MCF 10A (cell line): ENCODE measurements around the gene TMEM229A. TPM values are rescaled to one million over a fixed set of nuclear protein-coding genes. Genes with fewer than 3 reads are reported as not detected.

Source experiments
- BruUV-seq: library from RNA; stranded (reverse); fragments of 400-500 nt; replicated peaks from 2 replicates; lab custom pipeline; 2021; lab: Mats Ljungman, UMichigan
- CTCF ChIA-PET: fragments of 300-600 bp; sonication (Branson Sonifier 250); formaldehyde crosslinking; extraction: SDS; loops from one replicate; lab custom pipeline; 2021; ENCODE audit warnings: antibody characterized with exemption, inconsistent platforms; lab: Yijun Ruan, JAX
- POLR2A ChIA-PET: fragments of 300-600, 350-650 bp; sonication (Branson Sonifier 250); formaldehyde crosslinking; extraction: SDS; loops from one replicate; lab custom pipeline; 2020; ENCODE audit warnings: antibody characterized with exemption, inconsistent platforms; lab: Yijun Ruan, JAX
- DNase-seq: peaks from one replicate; pipeline ENCODE4 v3.0.0-alpha.2; 2018; ENCODE audit not compliant: unreplicated experiment
- H3K27ac Mint-ChIP-seq: one replicate; pipeline ENCODE4 v1.8.0; 2022; ENCODE audit warnings: mild to moderate bottlenecking, low read depth, mixed read lengths; ENCODE audit not compliant: unreplicated experiment
- H3K27me3 Mint-ChIP-seq: one replicate; pipeline ENCODE4 v1.8.0; 2022; ENCODE audit warnings: mixed read lengths; ENCODE audit not compliant: insufficient read depth, unreplicated experiment
- H3K36me3 Mint-ChIP-seq: one replicate; pipeline ENCODE4 v1.8.0; 2022; ENCODE audit warnings: mild to moderate bottlenecking, moderate library complexity, mixed read lengths; ENCODE audit not compliant: insufficient read depth, unreplicated experiment
- H3K4me1 Mint-ChIP-seq: one replicate; pipeline ENCODE4 v1.8.0; 2022; ENCODE audit warnings: mixed read lengths; ENCODE audit not compliant: insufficient read depth, unreplicated experiment
- H3K4me3 Mint-ChIP-seq: one replicate; pipeline ENCODE4 v1.8.0; 2022; ENCODE audit warnings: mild to moderate bottlenecking, moderate library complexity, mixed read lengths; ENCODE audit not compliant: unreplicated experiment
- H3K9me3 Mint-ChIP-seq: one replicate; pipeline ENCODE4 v1.8.0; 2022; ENCODE audit warnings: mixed read lengths; ENCODE audit not compliant: unreplicated experiment
- CTCF ChIP-seq: fragments of 200-600 bp; IDR thresholded peaks from one replicate; pipeline ENCODE4 v1.8.0; 2022; ENCODE audit warnings: antibody characterized with exemption, mild to moderate bottlenecking; ENCODE audit not compliant: unreplicated experiment
- intact Hi-C: fragments of 100-400 bp; cut with micrococcal nuclease; formaldehyde crosslinking; loops from 2 replicates; pipeline ENCODE4 v1.14.1; 2022
- total RNA-seq: library from RNA; stranded (reverse); gene quantifications from 2 replicates; pipeline ENCODE4 v1.2.3, GENCODE V29; 2022

The TMEM229A gene
- total RNA-seq, 1 experiment from 2014 or later: not detected

- no peak for DNase-seq
- ChIA-PET CTCF (interaction anchor here (0.7 kb wide), 3 partner anchors 20 to 1498 kb away, joined by 3 read pairs; no protein-coding TSS in a partner anchor), POLR2A (no interaction called here)
- intact Hi-C loops: no loop called here
- Mint-ChIP-seq H3K4me1 (peaks cover 5% of the 10 kb centered on the region), H3K36me3 (no peaks in the 10 kb centered on the region), H3K27ac (no peak overlapping the region), H3K4me3 (no peak overlapping the region), H3K9me3 (no peaks in the 10 kb centered on the region), H3K27me3 (no peaks in the 10 kb centered on the region)
- TF ChIP-seq CTCF: no peak
- BruUV-seq: no TSS peak
Observed at GRCh38 chr7:124062171-124062570, 29.3 kb upstream of the TMEM229A start.

- no peaks in the 10 kb centered on the region for H3K36me3 Mint-ChIP-seq
- CTCF ChIA-PET: interaction anchor here (0.6 to 0.8 kb wide), 3 partner anchors 25 to 796 kb away, joined by 3 read pairs; no protein-coding TSS in a partner anchor
Observed at GRCh38 chr7:124060528-124060927, 27.7 kb upstream of the TMEM229A start.

GRCh38 chr7:124059375-124059774 lies 26.5 kb upstream of the TMEM229A start:
- Mint-ChIP-seq H3K36me3 (no peaks in the 10 kb centered on the region), H3K4me3 (no peak overlapping the region), H3K4me1 (peaks cover 5% of the 10 kb centered on the region), H3K9me3 (no peaks in the 10 kb centered on the region), H3K27ac (no peak overlapping the region), H3K27me3 (no peaks in the 10 kb centered on the region)
- ChIA-PET POLR2A (interaction anchor here (0.7 to 1.0 kb wide), 2 partner anchors 9 to 25 kb away, joined by 3 to 4 read pairs; no protein-coding TSS in a partner anchor), CTCF (interaction anchor here (0.6 to 0.7 kb wide), 2 partner anchors 64 to 1075 kb away, joined by 3 read pairs; no protein-coding TSS in a partner anchor)
- no TSS peak for BruUV-seq
- intact Hi-C loops: no loop called here
- DNase-seq: no peak
- no peak for TF ChIP-seq CTCF

More at GRCh38 chr7:124060528-124060927, 27.7 kb upstream of the TMEM229A start:
- Mint-ChIP-seq H3K27ac (no peak overlapping the region), H3K27me3 (no peaks in the 10 kb centered on the region), H3K4me3 (no peak overlapping the region), H3K9me3 (no peaks in the 10 kb centered on the region), H3K4me1 (peaks cover 5% of the 10 kb centered on the region)
- no TSS peak for BruUV-seq
- no peak for TF ChIP-seq CTCF
- DNase-seq: no peak
- POLR2A ChIA-PET: no interaction called here
- intact Hi-C loops: no loop called here

GRCh38 chr7:124058515-124058914 lies 25.6 kb upstream of the TMEM229A start:
- CTCF ChIA-PET: interaction anchor here (0.6 to 0.7 kb wide), 3 partner anchors 63 to 1074 kb away, joined by 3 to 7 read pairs (median 3); no protein-coding TSS in a partner anchor
- intact Hi-C loops: no loop called here
- H3K9me3 Mint-ChIP-seq: no peaks in the 10 kb centered on the region

More at GRCh38 chr7:124058515-124058914, 25.6 kb upstream of the TMEM229A start:
- Mint-ChIP-seq H3K36me3 (no peaks in the 10 kb centered on the region), H3K27me3 (no peaks in the 10 kb centered on the region), H3K27ac (no peak overlapping the region), H3K4me3 (no peak overlapping the region), H3K4me1 (peaks cover 5% of the 10 kb centered on the region)
- POLR2A ChIA-PET: interaction anchor here (0.7 to 1.0 kb wide), 2 partner anchors 10 to 311 kb away, joined by 3 to 4 read pairs; no protein-coding TSS in a partner anchor
- DNase-seq: no peak
- no peak for TF ChIP-seq CTCF
- BruUV-seq: no TSS peak
